HEK293T (cell line): ENCODE measurements around the gene PLPPR5.

Experiments used
- CTCF ChIA-PET: fragments of 350-600 bp; formaldehyde crosslinking; extraction: SDS; loops from one replicate; lab custom pipeline; 2021; ENCODE audit warnings: antibody characterized with exemption, inconsistent platforms; lab: Yijun Ruan, JAX
- POLR2A ChIA-PET: fragments of 350-600 bp; formaldehyde crosslinking; extraction: SDS; loops from one replicate; lab custom pipeline; 2020; ENCODE audit warnings: antibody characterized with exemption, inconsistent platforms; lab: Yijun Ruan, JAX
- DNase-seq: peaks from one replicate; pipeline ENCODE4 v3.0.0; 2012; ENCODE audit warnings: mixed read lengths; ENCODE audit errors: extremely low spot score
- ARNT ChIP-seq: fragments of 450-650 bp; IDR thresholded peaks from 2 replicates; pipeline ENCODE4 v1.6.1; 2017; ENCODE audit warnings: mild to moderate bottlenecking
- BHLHE40 ChIP-seq: fragments of 450-650 bp; IDR thresholded peaks from 2 replicates; pipeline ENCODE4 v1.6.1; 2016; ENCODE audit warnings: mild to moderate bottlenecking, moderate library complexity, borderline replicate concordance
- CTBP1 ChIP-seq: fragments of 450-650 bp; IDR thresholded peaks from 2 replicates; pipeline ENCODE4 v1.6.1; 2016; ENCODE audit warnings: borderline replicate concordance
- ELF4 ChIP-seq: fragments of 450-650 bp; IDR thresholded peaks from 2 replicates; pipeline ENCODE4 v1.6.1; 2017; ENCODE audit warnings: antibody characterized with exemption
- FOXA1 ChIP-seq: fragments of 450-650 bp; IDR thresholded peaks from 2 replicates; pipeline ENCODE4 v1.6.1; 2016; ENCODE audit warnings: mild to moderate bottlenecking
- FOXK2 ChIP-seq: fragments of 450-650 bp; IDR thresholded peaks from 2 replicates; pipeline ENCODE4 v1.6.1; 2016; ENCODE audit warnings: mild to moderate bottlenecking
- FOXM1 ChIP-seq: fragments of 450-650 bp; IDR thresholded peaks from 2 replicates; pipeline ENCODE4 v1.6.1; 2017; ENCODE audit warnings: mild to moderate bottlenecking, borderline replicate concordance
- HDGF ChIP-seq: fragments of 450-650 bp; IDR thresholded peaks from 2 replicates; pipeline ENCODE4 v1.6.1; 2017; ENCODE audit warnings: antibody characterized with exemption, borderline replicate concordance
- L3MBTL2 ChIP-seq: fragments of 450-650 bp; conservative IDR thresholded peaks from 2 replicates; pipeline ENCODE4 v1.6.1; 2016; ENCODE audit warnings: mild to moderate bottlenecking
- LEF1 ChIP-seq: fragments of 450-650 bp; IDR thresholded peaks from 2 replicates; pipeline ENCODE4 v1.6.1; 2017; ENCODE audit warnings: mild to moderate bottlenecking, borderline replicate concordance
- NFRKB ChIP-seq: fragments of 450-650 bp; IDR thresholded peaks from 2 replicates; pipeline ENCODE4 v1.6.1; 2016; ENCODE audit warnings: mild to moderate bottlenecking, moderate library complexity
- SP1 ChIP-seq: fragments of 450-650 bp; IDR thresholded peaks from 2 replicates; pipeline ENCODE4 v1.6.1; 2017
- SUZ12 ChIP-seq: fragments of 450-650 bp; IDR thresholded peaks from 2 replicates; pipeline ENCODE4 v1.6.1; 2016; ENCODE audit warnings: mild to moderate bottlenecking
- TARDBP ChIP-seq: fragments of 450-650 bp; IDR thresholded peaks from 2 replicates; pipeline ENCODE4 v1.6.1; 2016
- ZNF384 ChIP-seq: fragments of 450-650 bp; IDR thresholded peaks from 2 replicates; pipeline ENCODE4 v1.6.1; 2016
- TF ChIP-seq, protein P1 (sequence below): fragments of 450-650 bp; IDR thresholded peaks from 2 replicates; pipeline ENCODE4 v1.6.1; 2016

PLPPR5 gene

DNA sequence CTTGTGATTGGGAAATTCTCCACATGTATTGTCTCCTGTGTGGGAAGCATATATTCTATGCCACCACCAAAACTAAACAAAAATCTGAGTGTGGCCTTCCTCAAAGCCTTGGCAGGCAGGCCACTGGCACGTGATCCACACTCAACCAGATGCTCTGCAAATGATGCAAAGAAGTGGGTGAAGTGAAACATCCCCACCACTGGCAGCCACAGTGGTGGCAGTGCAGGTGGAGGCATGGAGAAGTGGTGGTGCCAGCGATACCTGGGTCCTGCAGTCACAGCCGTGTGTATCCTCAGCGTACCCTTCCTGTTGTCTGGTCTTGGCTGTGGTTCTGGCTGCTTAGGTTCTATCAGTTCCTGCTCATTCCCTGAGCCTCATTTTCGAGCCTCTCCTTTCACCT lies 65.2 kb downstream of the PLPPR5 start:
- TF ChIP-seq L3MBTL2 (no peak), ELF4 (no peak), LEF1 (no peak), SUZ12 (no peak), CTBP1 (no peak), HDGF (no peak), BHLHE40 (no peak), FOXK2 (no peak), ZNF384 (no peak), FOXA1 (no peak), TARDBP (no peak)

DNA sequence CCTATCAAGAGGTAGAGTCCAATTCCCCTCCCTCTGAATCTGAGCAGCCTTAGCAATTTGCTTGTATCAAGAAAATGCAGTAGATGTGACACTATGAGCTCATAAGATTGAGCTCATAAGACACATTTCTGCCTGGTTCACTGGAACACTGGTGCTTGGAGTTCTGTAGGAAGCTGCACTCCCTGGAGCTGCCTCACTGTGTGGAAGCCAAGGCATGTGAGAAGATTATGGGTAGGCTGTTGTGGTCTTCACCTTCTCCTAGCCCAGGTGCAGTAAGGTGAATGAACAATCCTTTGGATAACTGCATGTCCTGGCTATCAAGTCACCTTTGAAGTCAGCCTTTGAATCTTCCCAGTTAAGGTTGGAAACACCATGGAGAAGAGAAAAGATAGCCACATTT lies 67.3 kb downstream of the PLPPR5 start:
- TF ChIP-seq SUZ12 (no peak), FOXA1 (no peak), SP1 (no peak), TARDBP (no peak), L3MBTL2 (no peak), ELF4 (no peak)
- CTCF ChIA-PET = no interaction called here
- DNase-seq = no peak
- POLR2A ChIA-PET = no interaction called here

More for the DNA sequence above, 65.2 kb downstream of the PLPPR5 start:
- CTCF ChIA-PET = no interaction called here
- no peak for DNase-seq
- POLR2A ChIA-PET = no interaction called here

DNA sequence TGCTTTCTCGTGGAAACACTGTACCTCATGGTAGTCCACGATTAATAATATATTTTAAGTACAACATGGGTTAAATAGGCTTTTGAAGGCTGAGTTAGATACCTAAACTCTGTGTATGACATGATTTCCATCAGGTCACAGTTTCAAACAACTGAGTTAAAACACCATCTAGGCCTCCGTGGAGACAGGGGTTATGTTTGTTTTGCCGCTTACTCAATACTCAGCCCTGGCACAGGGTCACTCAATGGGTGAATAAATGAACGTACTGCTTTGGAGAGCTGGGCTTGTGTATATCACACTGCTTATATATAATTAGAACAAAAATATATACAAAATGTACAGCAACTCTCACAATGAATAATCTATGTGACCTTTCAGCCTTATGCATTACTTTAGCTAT lies 72.5 kb downstream of the PLPPR5 start:
- DNase-seq = no peak
- ChIA-PET POLR2A (no interaction called here), CTCF (no interaction called here)
- no peak for TF ChIP-seq FOXA1

DNA sequence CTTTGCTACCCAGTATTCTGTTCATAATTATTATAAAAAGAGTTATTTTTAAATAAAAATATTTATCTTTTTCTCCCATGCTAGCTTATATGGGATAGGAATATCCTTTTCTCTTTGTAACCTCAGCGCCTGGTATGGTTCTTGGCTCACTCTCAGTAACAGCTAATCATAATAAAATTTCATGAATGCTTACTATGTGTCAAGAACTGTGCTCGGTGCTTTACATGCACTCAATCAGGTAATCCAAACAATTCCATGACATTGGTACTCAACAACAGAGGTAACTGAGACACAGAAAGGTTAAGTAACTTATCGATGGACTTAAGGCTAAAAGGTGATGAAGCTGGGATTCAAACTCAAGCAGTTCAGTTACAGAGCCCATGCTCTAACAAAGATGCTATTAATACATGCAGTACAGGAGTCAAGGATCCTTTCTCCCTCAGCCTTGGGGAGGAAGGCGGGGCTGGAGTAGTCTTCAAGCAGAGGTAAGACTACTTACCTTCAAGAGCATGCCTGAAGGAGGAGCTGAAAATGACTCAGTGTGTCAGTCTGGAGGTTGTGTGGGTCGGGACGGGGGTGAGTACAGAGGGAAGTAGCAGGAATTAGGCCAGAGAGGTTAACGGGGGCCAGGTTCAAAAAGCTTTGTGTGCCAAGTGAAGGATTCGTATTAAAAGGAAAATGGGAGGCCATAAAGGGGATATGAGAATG lies 73.4 kb downstream of the PLPPR5 start:
- CTCF ChIA-PET = no interaction called here

DNA sequence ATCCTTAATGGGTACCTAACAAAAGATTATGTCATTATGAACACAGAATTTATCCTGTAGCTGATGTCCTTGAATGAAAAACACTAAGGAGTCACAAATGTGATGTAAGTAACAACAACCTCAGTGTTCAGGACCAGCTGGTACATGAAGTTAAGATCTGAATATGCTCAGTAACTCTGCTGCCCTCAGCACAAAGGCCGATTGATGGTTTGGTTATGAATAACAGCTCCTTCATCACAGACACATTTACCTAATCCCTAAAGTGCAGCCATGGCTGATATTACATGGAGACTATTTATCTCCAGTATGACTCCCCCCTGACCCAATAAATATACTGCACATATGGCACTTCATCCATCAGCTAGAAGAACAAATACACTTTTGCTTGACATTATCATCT lies 75.2 kb downstream of the PLPPR5 start:
- DNase-seq = no peak
- TF ChIP-seq, protein P1, sequence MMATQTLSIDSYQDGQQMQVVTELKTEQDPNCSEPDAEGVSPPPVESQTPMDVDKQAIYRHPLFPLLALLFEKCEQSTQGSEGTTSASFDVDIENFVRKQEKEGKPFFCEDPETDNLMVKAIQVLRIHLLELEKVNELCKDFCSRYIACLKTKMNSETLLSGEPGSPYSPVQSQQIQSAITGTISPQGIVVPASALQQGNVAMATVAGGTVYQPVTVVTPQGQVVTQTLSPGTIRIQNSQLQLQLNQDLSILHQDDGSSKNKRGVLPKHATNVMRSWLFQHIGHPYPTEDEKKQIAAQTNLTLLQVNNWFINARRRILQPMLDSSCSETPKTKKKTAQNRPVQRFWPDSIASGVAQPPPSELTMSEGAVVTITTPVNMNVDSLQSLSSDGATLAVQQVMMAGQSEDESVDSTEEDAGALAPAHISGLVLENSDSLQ = no peak
- TF ChIP-seq FOXK2 = no peak
- no peak for TF ChIP-seq HDGF
- TF ChIP-seq NFRKB = no peak
- TF ChIP-seq BHLHE40 = no peak
- TF ChIP-seq ARNT = no peak
- no peak for TF ChIP-seq CTBP1
- TF ChIP-seq FOXA1 = no peak
- TF ChIP-seq SP1 = no peak
- TF ChIP-seq ZNF384 = no peak
- no peak for TF ChIP-seq TARDBP
- no peak for TF ChIP-seq SUZ12
- ChIA-PET POLR2A (no interaction called here), CTCF (interaction anchor here (0.6 kb wide), 1 partner anchor 503 kb away, joined by 3 read pairs; no protein-coding TSS in a partner anchor)

More for the DNA sequence above, 73.4 kb downstream of the PLPPR5 start:
- POLR2A ChIA-PET = no interaction called here
- DNase-seq = no peak
- no peak for TF ChIP-seq ARNT
- TF ChIP-seq SP1 = no peak
- no peak for TF ChIP-seq L3MBTL2
- TF ChIP-seq LEF1 = no peak
- TF ChIP-seq ZNF384 = no peak
- TF ChIP-seq TARDBP = no peak
- TF ChIP-seq ELF4 = no peak
- TF ChIP-seq FOXA1 = no peak

DNA sequence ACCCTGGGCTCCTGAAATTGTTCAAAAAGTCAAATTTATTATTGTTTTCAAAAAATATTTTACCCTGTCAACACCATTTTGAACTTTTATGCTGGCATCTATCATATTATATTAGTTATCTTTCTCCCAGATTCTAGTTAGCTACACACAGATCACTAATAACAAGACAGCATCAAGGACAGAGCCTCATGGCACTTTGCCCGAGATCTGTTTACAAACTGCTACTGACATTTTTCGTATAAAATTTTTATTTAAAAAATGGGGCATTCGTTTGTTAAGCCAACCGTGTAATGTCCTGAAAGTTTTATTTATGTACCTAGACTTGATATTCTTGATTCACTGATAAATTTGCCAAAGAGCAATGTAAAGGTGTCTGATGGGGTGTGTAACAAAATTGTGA lies 78.1 kb downstream of the PLPPR5 start:
- CTCF ChIA-PET = no interaction called here
- no peak for DNase-seq
- TF ChIP-seq ELF4 (no peak), TARDBP (no peak), FOXA1 (no peak), SUZ12 (no peak), ARNT (no peak), HDGF (no peak), BHLHE40 (no peak), L3MBTL2 (no peak), ZNF384 (no peak), NFRKB (no peak), LEF1 (no peak), SP1 (no peak)
- TF ChIP-seq, protein P1 = no peak
- POLR2A ChIA-PET = no interaction called here

GRCh38 chr1:98924977-98925376 lies 79.7 kb downstream of the PLPPR5 start:
- ChIA-PET POLR2A (no interaction called here), CTCF (interaction anchor here (1.2 kb wide), 1 partner anchor 16 kb away, joined by 3 read pairs; no protein-coding TSS in a partner anchor)
- TF ChIP-seq ARNT (no peak), SP1 (no peak), TARDBP (no peak), ZNF384 (no peak), FOXA1 (no peak), FOXK2 (no peak), ELF4 (no peak), SUZ12 (no peak), HDGF (no peak), FOXM1 (no peak), L3MBTL2 (no peak), CTBP1 (no peak), LEF1 (no peak), BHLHE40 (no peak), NFRKB (no peak)
- TF ChIP-seq, protein P1 = no peak
- DNase-seq = no peak
